Measurements from ENCODE around the gene TRIM36.

DNA sequence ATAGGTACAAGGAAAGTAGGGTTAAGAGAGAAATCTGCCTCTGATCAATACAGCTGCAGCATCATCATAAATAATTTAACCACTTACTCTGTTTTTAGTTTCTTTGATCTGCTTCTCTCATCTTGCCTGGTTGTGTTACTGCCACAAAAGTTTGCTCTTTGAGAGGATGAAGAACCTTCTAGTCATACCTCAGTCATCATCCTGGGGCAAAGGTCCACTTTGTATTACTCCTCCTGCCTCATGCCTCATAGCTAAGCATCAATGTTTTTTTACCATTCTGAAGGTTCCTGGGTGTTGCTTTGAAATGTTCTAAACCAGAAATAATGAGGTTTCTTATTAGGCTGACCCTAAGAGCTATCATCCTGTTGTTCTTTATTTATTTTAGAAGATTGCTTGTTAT lies 17.1 kb upstream of the TRIM36 start:
- TF ChIP-seq EP300 (IDR thresholded peaks at IDR 0.05), result no peak
- no peak for TF ChIP-seq POLR2AphosphoS5 (IDR thresholded peaks at IDR 0.05)
- TF ChIP-seq, protein P1, sequence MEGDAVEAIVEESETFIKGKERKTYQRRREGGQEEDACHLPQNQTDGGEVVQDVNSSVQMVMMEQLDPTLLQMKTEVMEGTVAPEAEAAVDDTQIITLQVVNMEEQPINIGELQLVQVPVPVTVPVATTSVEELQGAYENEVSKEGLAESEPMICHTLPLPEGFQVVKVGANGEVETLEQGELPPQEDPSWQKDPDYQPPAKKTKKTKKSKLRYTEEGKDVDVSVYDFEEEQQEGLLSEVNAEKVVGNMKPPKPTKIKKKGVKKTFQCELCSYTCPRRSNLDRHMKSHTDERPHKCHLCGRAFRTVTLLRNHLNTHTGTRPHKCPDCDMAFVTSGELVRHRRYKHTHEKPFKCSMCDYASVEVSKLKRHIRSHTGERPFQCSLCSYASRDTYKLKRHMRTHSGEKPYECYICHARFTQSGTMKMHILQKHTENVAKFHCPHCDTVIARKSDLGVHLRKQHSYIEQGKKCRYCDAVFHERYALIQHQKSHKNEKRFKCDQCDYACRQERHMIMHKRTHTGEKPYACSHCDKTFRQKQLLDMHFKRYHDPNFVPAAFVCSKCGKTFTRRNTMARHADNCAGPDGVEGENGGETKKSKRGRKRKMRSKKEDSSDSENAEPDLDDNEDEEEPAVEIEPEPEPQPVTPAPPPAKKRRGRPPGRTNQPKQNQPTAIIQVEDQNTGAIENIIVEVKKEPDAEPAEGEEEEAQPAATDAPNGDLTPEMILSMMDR (IDR thresholded peaks at IDR 0.05), result no peak

Measured in sigmoid colon (tissue), 4 donors.